HepG2 (cell line): ENCODE results near the gene TRDN. TPM values are rescaled to one million over a fixed set of nuclear protein-coding genes. Genes with fewer than 3 reads are reported as not detected.

ENCODE experiments used
- ATAC-seq: fragments of 200-7000 bp; cut with Tn5 transposase; 3 replicates; pipeline ENCODE4 v1.9.1; 2020; ENCODE audit warnings: mild to moderate bottlenecking, moderate library complexity
- BruUV-seq: library from RNA; stranded (reverse); fragments of 400-500 nt; replicated peaks from 2 replicates; lab custom pipeline; 2021; lab: Mats Ljungman, UMichigan
- CTCF ChIA-PET: fragments of 300-600 bp; formaldehyde crosslinking; extraction: SDS; loops from one replicate; lab custom pipeline; 2021; ENCODE audit warnings: low total read pairs, inconsistent platforms, low intra/inter-chr PET ratio; lab: Yijun Ruan, JAX
- POLR2A ChIA-PET: fragments of 350-600 bp; sonication (Branson Sonifier 250); formaldehyde crosslinking; loops from one replicate; lab custom pipeline; 2020; ENCODE audit warnings: antibody characterized with exemption, inconsistent platforms; lab: Yijun Ruan, JAX
- DNase-seq: peaks from one replicate; pipeline ENCODE4 v3.0.0-alpha.2; 2015; ENCODE audit warnings: low spot score
- FAIRE-seq: peaks from 3 replicates; lab custom pipeline; 2011; peaks lifted over from hg19 to GRCh38; lab: Jason Lieb, UNC
- H2AFZ ChIP-seq: one replicate; pipeline ENCODE4 v1.6.1; 2011; ENCODE audit warnings: low read length, inconsistent platforms
- H3K27ac ChIP-seq: fragments of 300-600 bp; 3 replicates; pipeline ENCODE4 v1.8.0; 2011; ENCODE audit warnings: mixed run types, mild to moderate bottlenecking, mixed read lengths, low read length, inconsistent platforms; ENCODE audit not compliant: insufficient read depth; ENCODE audit errors: extremely low read length
- H3K27me3 ChIP-seq, 2 experiments: fragments of 200-600 bp in 1 of 2; 2 replicates in 1 of 2; 3 replicates in 1 of 2; pipeline versions ENCODE4 v1.6.0 to v1.8.0; 2011; ENCODE audit warnings: low read length in 2 of 2, mild to moderate bottlenecking in 2 of 2, moderate library complexity in 2 of 2, inconsistent platforms in 1 of 2; ENCODE audit not compliant: insufficient read depth in 2 of 2, control insufficient read depth in 1 of 2
- H3K36me3 ChIP-seq, 2 experiments: fragments of 200-600 bp in 1 of 2; replicated peaks in 1 of 2; 2 replicates in 1 of 2; 3 replicates in 1 of 2; pipeline versions ENCODE4 v1.5.1 to v1.8.0; 2011; ENCODE audit warnings: low read length in 2 of 2, inconsistent platforms in 1 of 2; ENCODE audit not compliant: insufficient read depth in 2 of 2, control insufficient read depth in 1 of 2
- H3K4me1 ChIP-seq: 2 replicates; pipeline ENCODE4 v1.5.1; 2012; ENCODE audit warnings: low read length, inconsistent platforms; ENCODE audit not compliant: insufficient read depth
- H3K4me2 ChIP-seq: 2 replicates; pipeline ENCODE4 v1.6.0; 2011; ENCODE audit warnings: low read depth, low read length, inconsistent platforms
- H3K4me3 ChIP-seq, 3 experiments: fragments of 200-600 bp in 1 of 3; sonication (generic), shearing (Covaris generic) in 1 of 3; replicated peaks in 1 of 3; 2 replicates each; pipeline ENCODE4 v1.5.1; 2011 to 2016; ENCODE audit warnings: low read length in 3 of 3, inconsistent platforms in 2 of 3, low read depth in 2 of 3, mild to moderate bottlenecking in 2 of 3, control low read depth in 1 of 3, mixed read lengths in 1 of 3; ENCODE audit not compliant: insufficient read depth in 1 of 3
- H3K79me2 ChIP-seq: one replicate; pipeline ENCODE4 v1.6.1; 2011; ENCODE audit warnings: low read length, inconsistent platforms; ENCODE audit not compliant: insufficient read depth
- H3K9ac ChIP-seq: 2 replicates; pipeline ENCODE4 v1.6.0; 2011; ENCODE audit warnings: mild to moderate bottlenecking, low read depth, low read length, inconsistent platforms; ENCODE audit not compliant: insufficient read depth
- H3K9me3 ChIP-seq: 2 replicates; pipeline ENCODE4 v1.5.1; 2012; ENCODE audit warnings: mild to moderate bottlenecking, low read length
- H4K20me1 ChIP-seq: 2 replicates; pipeline ENCODE4 v1.6.0; 2011; ENCODE audit warnings: inconsistent platforms, mild to moderate bottlenecking, low read length, moderate library complexity; ENCODE audit not compliant: insufficient read depth
- CHCHD3 ChIP-seq: sonication (generic); formaldehyde crosslinking; IDR thresholded peaks from 2 replicates; pipeline ENCODE4 v1.8.0; 2022; ENCODE audit warnings: mild to moderate bottlenecking, missing genetic modification reagents, moderate library complexity
- EEA1 ChIP-seq: sonication (generic); formaldehyde crosslinking; IDR thresholded peaks from 2 replicates; pipeline ENCODE4 v1.5.1; 2020; ENCODE audit warnings: mild to moderate bottlenecking, missing genetic modification reagents, borderline replicate concordance
- HMGA1 ChIP-seq: sonication (generic); formaldehyde crosslinking; conservative IDR thresholded peaks from 2 replicates; pipeline ENCODE4 v1.4.0; 2020; ENCODE audit warnings: missing genetic modification reagents
- PREB ChIP-seq: sonication (generic); formaldehyde crosslinking; IDR thresholded peaks from 2 replicates; pipeline ENCODE4 v1.4.0; 2020; ENCODE audit warnings: missing genetic modification reagents
- PTBP1 ChIP-seq: fragments of 200-400 bp; formaldehyde crosslinking; IDR thresholded peaks from 2 replicates; pipeline ENCODE4 v1.6.1; 2018; ENCODE audit warnings: low read length, low read depth; ENCODE audit not compliant: poor library complexity, severe bottlenecking
- ZNF101 ChIP-seq: sonication (generic); formaldehyde crosslinking; IDR thresholded peaks from 2 replicates; pipeline ENCODE4 v1.4.0; 2020; ENCODE audit warnings: mild to moderate bottlenecking, low read depth, missing genetic modification reagents, borderline replicate concordance
- ZNF232 ChIP-seq: sonication (generic); formaldehyde crosslinking; IDR thresholded peaks from 2 replicates; pipeline ENCODE4 v1.4.0; 2020; ENCODE audit warnings: missing genetic modification reagents, borderline replicate concordance
- ZNF343 ChIP-seq: sonication (generic); formaldehyde crosslinking; IDR thresholded peaks from 2 replicates; pipeline ENCODE4 v1.4.0; 2020; ENCODE audit warnings: mild to moderate bottlenecking, missing genetic modification reagents
- ZZZ3 ChIP-seq: sonication (generic); formaldehyde crosslinking; IDR thresholded peaks from 2 replicates; pipeline ENCODE4 v1.4.0; 2020; ENCODE audit warnings: missing genetic modification reagents, mild to moderate bottlenecking, borderline replicate concordance
- WGBS: methylation state at CpG from one replicate; pipeline ENCODE4 v1.1.6; 2017; ENCODE audit warnings: low lambda C conversion rate; 5-methylcytosine and 5-hydroxymethylcytosine counted together
- in situ Hi-C: cut with HindIII; loops from 2 replicates; pipeline ENCODE4 v1.10.0; 2017; ENCODE audit warnings: low pct_unique_long_range_greater_than_20kb; ENCODE audit not compliant: extremely low pct_ligation_motif_present
- intact Hi-C: fragments of 100-400 bp; cut with micrococcal nuclease; formaldehyde crosslinking; loops from one replicate; pipeline ENCODE4 v1.10.0; 2022; ENCODE audit not compliant: unreplicated experiment
- polyA plus RNA-seq, 8 experiments: library from polyadenylated mRNA; depleted of rRNA in 3 of 8; stranded (reverse) in 7 of 8; unstranded in 1 of 8; fragments of >200 nt; fragmentation: Illumina TruSeq in 4 of 8; extraction: Trizol in 4 of 8; gene quantifications; 2 replicates each; pipeline versions ENCODE4 v1.2.1 to v1.2.3, GENCODE V29; 2011 to 2016; ENCODE audit warnings: low read depth in 4 of 8, missing spikeins in 1 of 8, mixed read lengths in 1 of 8; ENCODE audit not compliant: insufficient read depth in 1 of 8
- total RNA-seq, 5 experiments: library from RNA; depleted of rRNA; stranded (reverse); fragments of >200 nt; fragmentation: Illumina TruSeq; extraction: Trizol; gene quantifications; 2 replicates each; pipeline ENCODE4 v1.2.3, GENCODE V29; 2016; ENCODE audit warnings: low read depth in 1 of 5

The TRDN gene
- total and polyA plus RNA-seq, 2 of the 13 experiments (the other 11 are each of a cell fraction or from before 2014, with no cell fraction given), result not detected

GRCh38 chr6:123215211-123215610, 421.5 kb downstream of the TRDN start:
- Histone ChIP-seq H3K9ac (no peak overlapping the region), H4K20me1 (no peaks in the 10 kb centered on the region), H3K79me2 (no peaks in the 10 kb centered on the region), H3K4me2 (no peak overlapping the region), H2AFZ (no peak overlapping the region), H3K27me3 (no peaks in the 10 kb centered on the region), H3K36me3 (no peaks in the 10 kb centered on the region), H3K4me1 (no peaks in the 10 kb centered on the region), H3K27ac (no peak overlapping the region), H3K4me3 (no peak overlapping the region), H3K9me3 (peaks cover 81% of the 10 kb centered on the region)
- intact Hi-C loops, result no loop called here
- FAIRE-seq (no peak), ATAC-seq (no peak), DNase-seq (no peak)
- in situ Hi-C loops, result no loop called here
- TF ChIP-seq ZNF232 (CRISPR knock-in tag) (no peak), PTBP1 (no peak), ZZZ3 (CRISPR knock-in tag) (no peak), HMGA1 (CRISPR knock-in tag) (no peak), ZNF101 (CRISPR knock-in tag) (no peak), CHCHD3 (no peak), EEA1 (CRISPR knock-in tag) (no peak), PREB (CRISPR knock-in tag) (no peak), ZNF343 (no peak)
- no TSS peak for BruUV-seq
- WGBS, result 7% methylated on average over 4 of the region's 4 CpGs
- ChIA-PET POLR2A (no interaction called here), CTCF (no interaction called here)
